HL-60/S4 treated with retinoic acid at 250 ng/mL for 4 days and 3 days (cell line): ENCODE data around the gene PRR23C.
"Not testable (repeated sequence)": the region's sequence is repeated elsewhere in the genome, so short reads cannot be mapped to it uniquely, and the experiment has no call there.

Experiments used
- in situ Hi-C: fragments of 300-500 bp; cut with MboI; formaldehyde crosslinking; loops from 2 replicates; pipeline ENCODE4 v1.7.0; 2022; ENCODE audit warnings: low sequenced_read_pairs

The PRR23C gene

DNA sequence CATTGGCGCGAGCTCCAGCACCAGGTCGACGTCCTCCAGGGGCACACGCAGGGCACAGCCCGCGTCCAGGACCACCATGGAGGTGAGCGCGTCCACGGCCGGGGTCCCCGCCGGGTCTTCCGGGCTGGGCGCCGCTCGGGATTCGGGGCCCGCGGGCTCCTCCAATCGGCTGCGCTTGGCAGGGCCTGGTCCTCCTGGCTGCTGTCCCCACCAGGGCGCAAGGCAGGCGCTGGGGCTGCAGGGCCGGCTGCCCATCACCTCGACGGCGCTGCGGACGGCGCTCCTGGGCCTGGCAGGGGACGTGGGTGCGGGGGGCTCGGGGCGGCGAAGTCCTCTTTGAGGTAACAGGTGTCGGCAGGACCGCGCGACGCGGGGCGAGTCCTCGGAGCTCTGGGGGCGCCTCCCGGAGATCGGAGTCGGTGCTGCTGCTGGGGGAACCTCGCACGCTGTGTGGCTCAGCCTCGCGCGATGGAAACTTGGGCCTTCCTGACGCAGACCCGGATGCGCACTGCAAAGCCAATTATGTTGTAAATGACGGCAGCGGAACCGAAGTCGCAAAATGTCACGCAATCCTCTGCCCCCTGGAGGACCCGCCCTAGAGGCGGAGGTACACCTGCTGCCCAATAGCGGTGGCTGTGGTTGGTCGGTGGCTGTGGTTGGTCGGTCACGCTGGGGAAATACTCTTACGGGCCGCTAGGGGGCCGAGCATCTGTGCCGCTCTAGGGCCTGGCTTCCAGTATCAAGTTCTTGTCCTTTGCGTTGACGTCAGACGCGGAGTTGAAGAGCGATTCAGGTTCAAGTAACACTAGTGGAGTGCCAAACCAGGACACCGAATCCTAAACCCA is at the start of gene PRR23C:
Gene PRR23C (minus strand): TSS at position 527 of the 845 bp plus-strand sequence. CDS start 272 bp downstream, at position 255.
- in situ Hi-C loops, result no loop called here

- in situ Hi-C loops, result no loop called here
Observed at GRCh38 chr3:139093840-139094239, 49.1 kb upstream of the PRR23C start.

GRCh38 chr3:139088462-139089324 is 44.0 kb upstream of the PRR23C start:
- in situ Hi-C loops, result no loop called here

GRCh38 chr3:139087621-139088020 is 42.9 kb upstream of the PRR23C start:
- in situ Hi-C loops, result no loop called here

DNA sequence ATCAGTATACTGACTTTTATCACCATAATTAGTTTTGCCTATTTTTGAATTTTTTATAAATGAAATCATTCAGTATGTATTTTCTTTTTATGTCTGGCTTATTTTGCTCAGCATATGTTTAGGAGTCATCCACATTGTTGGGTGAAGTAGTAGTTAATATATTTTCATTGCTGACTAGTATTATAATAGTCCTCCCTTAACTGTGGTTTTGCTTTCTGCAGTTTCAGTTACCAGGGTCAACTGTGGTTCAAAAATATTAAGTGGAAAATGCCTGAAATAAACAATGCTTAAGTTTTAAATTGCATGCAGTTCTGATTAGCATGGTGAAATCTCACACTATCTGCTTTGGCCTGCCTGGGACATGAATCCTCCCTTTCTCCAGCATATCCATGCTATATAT is 39.5 kb upstream of the PRR23C start:
- in situ Hi-C loops, result no loop called here

- in situ Hi-C loops, result no loop called here
Observed at GRCh38 chr3:139074565-139075115, 29.9 kb upstream of the PRR23C start.

- in situ Hi-C loops, result no loop called here
Observed at GRCh38 chr3:139062918-139063317, 18.2 kb upstream of the PRR23C start.

DNA sequence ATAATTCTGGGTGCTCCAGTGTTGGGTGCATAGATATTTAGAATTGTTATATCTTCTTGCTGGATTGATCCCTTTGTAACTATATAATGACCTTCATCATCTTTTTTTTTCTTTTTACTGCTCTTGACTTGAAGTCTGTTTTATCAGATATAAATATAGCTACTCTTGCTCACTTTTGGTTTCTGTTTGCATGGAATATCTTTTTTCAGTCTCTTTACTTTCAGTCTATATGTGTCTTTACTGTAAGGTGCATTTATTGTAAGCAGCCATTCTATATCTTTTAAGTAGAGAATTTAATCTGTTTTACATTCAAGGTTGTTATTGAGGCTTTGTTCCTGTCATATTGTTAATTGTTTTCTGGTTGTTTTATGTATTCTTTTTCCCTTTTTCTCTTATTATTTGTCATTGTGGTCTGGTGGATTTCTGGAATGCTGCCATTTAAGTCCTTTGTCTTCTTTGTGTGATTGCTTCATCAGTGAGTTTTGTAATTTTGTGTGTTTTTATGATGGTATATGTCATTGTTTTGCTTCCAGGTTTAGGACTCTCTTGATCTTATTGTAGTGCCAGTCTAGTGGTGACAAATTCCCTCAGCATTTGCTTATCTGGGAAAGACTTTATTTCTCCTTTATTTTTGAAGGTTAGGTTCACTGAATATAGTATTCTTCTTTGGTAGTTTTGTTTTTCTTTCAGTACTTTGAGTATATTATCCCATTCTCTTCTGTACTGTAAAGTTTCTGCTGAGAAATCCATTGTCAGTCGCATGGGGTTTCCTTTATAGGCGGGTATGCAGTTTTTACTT is 8.3 kb upstream of the PRR23C start:
- in situ Hi-C loops, result no loop called here

DNA sequence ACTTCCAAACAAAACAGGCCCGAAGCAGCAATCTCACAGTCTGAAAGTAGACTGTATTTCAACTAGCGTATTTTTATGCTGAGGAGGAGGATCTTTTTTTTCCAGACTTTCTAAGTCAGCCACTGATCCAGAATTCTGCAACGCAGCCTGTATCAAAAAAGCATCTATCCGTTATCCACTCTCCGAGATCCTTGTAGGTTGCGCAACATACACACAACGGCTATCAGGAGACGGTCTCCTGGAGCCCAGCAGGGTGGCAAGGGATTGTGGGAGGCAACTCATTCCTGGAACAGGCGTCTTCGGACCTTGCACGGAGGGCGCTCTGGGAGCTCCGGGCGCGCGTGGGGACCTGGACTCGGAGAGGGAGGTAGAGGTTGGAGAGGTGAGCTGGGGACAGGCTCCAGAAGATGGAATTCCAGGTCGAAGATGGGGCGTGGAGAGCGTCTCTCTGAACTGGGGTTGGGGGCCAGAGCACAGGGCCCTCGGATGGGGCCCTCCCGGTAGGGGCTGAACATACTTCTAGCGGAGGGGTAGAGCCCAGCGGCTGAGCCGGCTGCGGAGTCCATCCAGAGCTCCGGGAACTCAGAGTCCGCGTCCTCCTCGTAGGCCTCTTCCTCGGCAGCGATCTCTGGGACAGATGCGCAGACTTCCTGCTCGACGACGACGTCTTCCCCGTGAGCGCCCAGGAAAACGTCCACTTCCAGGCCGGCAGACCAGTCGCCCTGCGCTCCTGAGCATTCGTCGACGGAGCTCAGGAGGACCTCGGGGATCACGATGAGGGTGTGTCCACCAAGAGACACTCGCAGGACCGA is 932 bp downstream of the PRR23C start:
- in situ Hi-C loops, result no loop called here

DNA sequence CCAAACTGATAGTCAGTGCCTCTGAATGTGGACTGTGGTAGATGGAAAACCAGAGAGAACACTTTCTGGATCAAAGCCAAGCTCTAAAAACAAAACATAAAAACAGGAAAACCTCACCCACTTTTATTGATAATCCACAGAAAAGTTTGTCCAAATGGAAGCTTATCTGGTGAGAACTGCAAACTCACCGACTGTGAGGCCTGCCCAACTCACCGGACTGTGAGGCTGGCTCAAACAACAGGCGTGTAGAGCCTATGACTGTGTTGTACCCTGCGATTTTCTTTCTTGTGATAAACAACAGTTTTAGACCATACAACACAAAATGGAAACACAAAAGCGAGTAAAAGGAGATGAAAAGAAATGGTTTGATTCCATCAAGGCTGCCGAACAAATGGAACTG is 7.2 kb downstream of the PRR23C start:
- in situ Hi-C loops, result no loop called here

- in situ Hi-C loops, result no loop called here
Observed at GRCh38 chr3:139032326-139033002, 12.2 kb downstream of the PRR23C start.

DNA sequence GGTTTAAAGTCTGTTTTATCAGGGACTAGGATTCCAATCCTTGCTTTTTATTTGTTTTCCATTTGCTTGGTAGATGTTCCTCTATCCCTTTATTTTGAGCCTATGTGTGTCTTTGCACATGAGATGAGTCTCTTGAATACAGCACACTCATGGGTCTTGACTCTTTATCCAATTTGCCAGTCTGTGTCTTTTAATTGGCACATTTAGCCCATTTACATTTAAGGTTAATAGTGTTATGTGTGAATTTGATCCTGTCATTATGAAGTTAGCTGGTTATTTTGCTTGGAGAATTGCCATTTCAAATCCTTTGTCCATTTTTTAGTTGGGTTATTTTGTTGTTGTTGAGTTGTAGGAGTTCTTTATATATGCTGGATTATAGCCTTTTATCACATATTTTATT is 14.1 kb downstream of the PRR23C start:
- in situ Hi-C loops, result not testable (repeated sequence)

DNA sequence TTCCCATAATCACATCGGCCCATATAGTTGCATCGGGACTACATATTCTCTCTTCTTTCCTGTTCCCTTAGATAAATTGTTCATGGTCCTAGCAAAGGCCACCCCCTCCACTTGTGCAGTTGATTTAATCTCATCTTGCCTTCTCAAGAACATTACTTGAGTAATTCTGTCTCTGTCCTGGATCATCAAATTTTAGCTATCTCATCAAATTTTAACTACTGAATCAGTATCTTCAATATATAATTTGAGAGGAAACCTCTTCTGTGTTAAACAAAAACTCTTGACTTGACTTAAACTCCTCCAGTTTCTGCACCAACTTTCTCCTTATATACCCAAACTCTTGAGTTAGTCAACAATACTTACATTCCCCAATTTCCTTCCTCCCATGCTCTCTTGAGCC is 19.7 kb downstream of the PRR23C start:
- in situ Hi-C loops, result no loop called here

GRCh38 chr3:139020868-139021234 is 23.8 kb downstream of the PRR23C start, which contains the start of gene PRR23B:
Gene PRR23B (minus strand): TSS chr3:139020926. CDS start chr3:139020661, 265 bp downstream.
- in situ Hi-C loops, result no loop called here

DNA sequence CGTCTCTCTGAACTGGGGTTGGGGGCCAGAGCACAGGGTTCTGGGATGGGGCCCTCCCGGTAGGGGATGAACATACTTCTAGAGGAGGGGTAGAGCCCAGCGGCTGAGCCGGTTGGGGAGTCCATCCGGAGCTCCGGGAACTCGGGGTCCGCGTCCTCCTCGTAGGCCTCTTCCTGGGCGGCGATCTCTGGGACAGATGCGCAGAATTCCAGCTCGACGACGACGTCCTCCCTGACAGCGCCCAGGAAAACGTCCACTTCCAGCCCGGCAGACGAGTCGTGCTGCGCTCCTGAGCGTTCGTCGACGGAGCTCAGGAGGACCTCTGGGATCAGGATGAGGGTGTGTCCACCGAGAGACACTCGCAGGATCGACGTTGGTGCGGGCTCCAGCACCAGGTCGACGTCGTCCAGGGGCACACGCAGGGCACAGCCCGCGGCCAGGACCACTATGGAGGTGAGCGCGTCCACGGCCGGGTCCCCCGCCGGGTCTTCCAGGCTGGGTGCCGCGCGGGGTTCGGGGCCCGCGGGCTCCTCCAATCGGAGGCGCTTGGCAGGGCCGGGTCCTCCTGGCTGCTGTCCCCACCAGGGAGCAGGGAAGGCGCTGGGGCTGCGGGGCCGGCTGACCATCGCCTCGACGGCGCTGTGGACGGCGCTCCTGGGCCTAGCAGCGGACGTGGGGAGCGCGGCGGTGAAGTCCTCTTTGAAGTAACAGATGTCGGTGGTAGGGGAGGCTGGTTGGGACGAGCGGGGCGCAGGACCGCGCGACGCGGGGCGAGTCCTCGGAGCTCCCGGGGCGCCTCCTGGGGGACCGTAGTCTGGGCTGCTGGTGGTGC is 24.4 kb downstream of the PRR23C start:
- in situ Hi-C loops, result no loop called here

DNA sequence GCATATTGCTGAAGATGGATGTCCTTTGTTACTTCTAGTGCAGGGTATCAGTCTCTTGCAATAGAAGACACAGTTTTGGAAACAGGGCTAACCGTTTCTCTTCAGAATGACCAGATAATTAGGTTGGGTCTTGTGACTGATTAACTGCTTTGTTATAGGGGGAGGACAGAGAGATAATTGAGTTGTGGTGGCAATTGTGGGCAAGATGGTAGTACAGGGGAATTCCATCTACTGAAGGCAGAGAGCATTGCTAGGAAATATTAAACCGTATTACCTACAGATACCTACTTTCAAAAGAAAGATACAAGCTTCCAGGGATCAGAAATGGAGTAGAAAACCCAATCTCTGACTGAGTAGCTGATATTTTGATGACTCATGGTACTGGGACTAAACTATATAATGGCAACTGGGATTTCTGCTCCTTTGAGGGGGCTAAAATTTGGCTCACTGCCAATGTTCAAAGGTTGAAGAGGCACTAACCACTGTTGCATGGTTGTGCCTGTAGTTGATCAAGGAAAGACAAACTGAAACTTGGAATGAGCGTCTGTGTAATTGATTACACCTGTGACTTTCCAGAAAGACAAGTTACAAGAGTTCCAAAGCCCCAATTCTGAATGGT is 28.2 kb downstream of the PRR23C start:
- in situ Hi-C loops, result no loop called here

DNA sequence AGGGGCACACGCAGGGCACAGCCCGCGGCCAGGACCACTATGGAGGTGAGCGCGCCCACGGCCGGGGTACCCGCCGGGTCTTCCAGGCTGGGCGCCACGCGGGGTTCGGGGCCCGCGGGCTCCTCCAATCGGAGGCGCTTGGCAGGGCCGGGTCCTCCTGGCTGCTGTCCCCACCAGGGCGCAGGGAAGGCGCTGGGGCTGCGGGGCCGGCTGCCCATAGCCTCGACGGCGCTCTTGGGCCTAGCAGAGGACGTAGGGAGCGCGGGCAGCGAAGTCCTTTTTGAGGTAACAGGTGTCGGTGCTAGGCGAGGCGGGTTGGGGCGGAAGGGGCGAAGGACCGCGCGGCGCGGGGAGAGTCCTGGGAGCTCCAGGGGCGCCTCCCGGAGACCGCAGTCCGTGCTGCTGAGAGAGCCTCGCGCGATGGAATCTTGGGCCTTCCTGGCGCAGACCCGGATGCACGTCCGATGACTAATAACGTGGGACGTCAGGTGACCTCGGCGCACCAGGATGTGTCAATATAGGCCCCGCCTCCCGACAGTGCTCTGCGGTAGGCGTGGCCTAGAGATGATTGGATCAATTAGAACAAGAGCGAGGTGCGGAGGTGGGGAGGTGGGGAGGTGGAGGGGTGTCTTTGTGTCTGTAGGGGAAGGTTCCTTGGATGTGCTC is 38.5 kb downstream of the PRR23C start, which contains the start of gene PRR23A:
Gene PRR23A (minus strand): TSS at position 218 of the 666 bp plus-strand sequence. CDS start 0 bp downstream, at position 218.
- in situ Hi-C loops, result no loop called here
